Gastrocnemius medialis (tissue), 4 donors: ENCODE results near the gene VSTM2L. TPM values are rescaled to one million over a fixed set of nuclear protein-coding genes. Genes with fewer than 3 reads are reported as not detected.

Source experiments
- ATAC-seq, 2 donors: fragments of 150-250 bp; one replicate each; pipeline ENCODE4 v1.9.1; 2016
- DNase-seq, 2 donors: peaks; one replicate each; pipeline ENCODE4 v3.0.0-alpha.2; 2019
- H3K27ac ChIP-seq, 4 donors: fragments of 200-600 bp; sonication (generic); 1 replicate in 1 of 4; 2 replicates in 3 of 4; pipeline ENCODE4 v1.5.1; 2016 to 2018; ENCODE audit warnings: mild to moderate bottlenecking in 2 of 4, moderate library complexity in 1 of 4
- H3K27me3 ChIP-seq, 3 donors: fragments of 200-600 bp; sonication (generic) in 2 of 3; 1 replicate in 1 of 3; 2 replicates in 2 of 3; pipeline versions ENCODE4 v1.5.1 to v1.6.0; 2016 to 2019; ENCODE audit warnings: mild to moderate bottlenecking in 1 of 3, moderate library complexity in 1 of 3
- H3K36me3 ChIP-seq, 2 donors: fragments of 200-600 bp; sonication (generic) in 1 of 2; one replicate each; pipeline ENCODE4 v1.5.1; 2017 to 2018
- H3K4me1 ChIP-seq, 2 donors: fragments of 200-600 bp; sonication (generic) in 1 of 2; one replicate each; pipeline ENCODE4 v1.5.1; 2016 to 2017; ENCODE audit warnings: mild to moderate bottlenecking in 2 of 2
- H3K4me3 ChIP-seq, 4 donors: fragments of 200-600 bp; sonication (generic) in 3 of 4; 1 replicate in 1 of 4; 2 replicates in 3 of 4; pipeline ENCODE4 v1.5.1; 2016 to 2019; ENCODE audit warnings: mild to moderate bottlenecking in 2 of 4
- H3K9me3 ChIP-seq, 3 donors: fragments of 200-600 bp; sonication (generic) in 2 of 3; 1 replicate in 1 of 3; 2 replicates in 2 of 3; pipeline ENCODE4 v1.5.1; 2016 to 2019
- POLR2A ChIP-seq, 2 donors: fragments of 450-650 bp; IDR thresholded peaks; one replicate each; pipeline ENCODE4 v1.6.1; 2017; ENCODE audit warnings: antibody characterized with exemption in 2 of 2, mild to moderate bottlenecking in 2 of 2, moderate library complexity in 2 of 2
- in situ Hi-C, 4 donors: fragments of 200-750 bp; cut with MboI; loops; one replicate each; pipeline versions ENCODE4 v1.15.0 to v1.8.0; 2017; ENCODE audit warnings: low sequenced_read_pairs in 4 of 4
- intact Hi-C: fragments of 100-400 bp; cut with DNase I; formaldehyde crosslinking; loops from one replicate; pipeline ENCODE4 v1.15.1; 2023; ENCODE audit warnings: low total_unique reads
- total RNA-seq, 4 donors: library from RNA; depleted of rRNA; stranded (reverse); fragments of >200 nt; gene quantifications; one replicate each; pipeline versions ENCODE4 v1.1.0 to v1.2.3, GENCODE V29; 2016
- TF ChIP-seq, protein P1 (sequence below), 5 experiments: fragments of 450-650 bp in 3 of 5; fragments of 200-600 bp in 2 of 5; sonication (generic) in 2 of 5; IDR thresholded peaks in 4 of 5; conservative IDR thresholded peaks in 1 of 5; 1 replicate in 4 of 5; 2 replicates in 1 of 5; pipeline ENCODE4 v1.5.1; 2016 to 2019; ENCODE audit warnings: antibody characterized with exemption in 5 of 5, mild to moderate bottlenecking in 3 of 5, moderate library complexity in 3 of 5

The VSTM2L gene
- total RNA-seq, 4 donors from 2014 or later, result 1.6 to 2.6 (median 2.4) TPM; not detected in 1

DNA sequence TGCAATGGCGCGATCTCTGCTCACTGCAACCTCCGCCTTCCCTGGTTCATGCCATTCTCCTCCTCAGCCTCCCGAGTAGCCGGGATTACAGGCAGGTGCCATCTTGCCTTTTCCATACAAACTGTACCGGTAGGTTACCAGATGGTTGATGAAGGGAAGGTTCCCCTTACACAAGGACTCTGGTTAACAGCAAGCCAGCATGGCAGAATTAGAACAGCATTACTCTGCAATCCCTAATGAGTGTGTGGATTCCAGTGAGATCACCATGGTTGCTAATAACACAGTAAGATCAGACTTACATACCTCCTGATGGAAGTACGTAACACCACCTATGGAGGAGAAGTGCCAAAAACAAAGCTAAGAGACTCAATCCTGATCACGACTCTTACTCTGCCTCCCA is 78.6 kb downstream of the VSTM2L start:
- Histone ChIP-seq H3K27me3 (no peaks in the 10 kb centered on the region), H3K9me3 (no peaks in the 10 kb centered on the region), H3K27ac (no peak overlapping the region), H3K4me1 (peaks cover 29% of the 10 kb centered on the region in 2 donors), H3K36me3 (peaks cover 0 to 16% of the 10 kb centered on the region in 2 donors), H3K4me3 (no peak overlapping the region)
- intact Hi-C loops (no loop called here), in situ Hi-C loops (loop anchor here in 3 of 4 donors (25.0 kb wide), 3 partner anchors 194 to 794 kb away; partner anchors contain the start of genes MROH8 (in 1 of the 3) and RPN2 (in 1 of the 3))
- TF ChIP-seq, protein P1, sequence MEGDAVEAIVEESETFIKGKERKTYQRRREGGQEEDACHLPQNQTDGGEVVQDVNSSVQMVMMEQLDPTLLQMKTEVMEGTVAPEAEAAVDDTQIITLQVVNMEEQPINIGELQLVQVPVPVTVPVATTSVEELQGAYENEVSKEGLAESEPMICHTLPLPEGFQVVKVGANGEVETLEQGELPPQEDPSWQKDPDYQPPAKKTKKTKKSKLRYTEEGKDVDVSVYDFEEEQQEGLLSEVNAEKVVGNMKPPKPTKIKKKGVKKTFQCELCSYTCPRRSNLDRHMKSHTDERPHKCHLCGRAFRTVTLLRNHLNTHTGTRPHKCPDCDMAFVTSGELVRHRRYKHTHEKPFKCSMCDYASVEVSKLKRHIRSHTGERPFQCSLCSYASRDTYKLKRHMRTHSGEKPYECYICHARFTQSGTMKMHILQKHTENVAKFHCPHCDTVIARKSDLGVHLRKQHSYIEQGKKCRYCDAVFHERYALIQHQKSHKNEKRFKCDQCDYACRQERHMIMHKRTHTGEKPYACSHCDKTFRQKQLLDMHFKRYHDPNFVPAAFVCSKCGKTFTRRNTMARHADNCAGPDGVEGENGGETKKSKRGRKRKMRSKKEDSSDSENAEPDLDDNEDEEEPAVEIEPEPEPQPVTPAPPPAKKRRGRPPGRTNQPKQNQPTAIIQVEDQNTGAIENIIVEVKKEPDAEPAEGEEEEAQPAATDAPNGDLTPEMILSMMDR (IDR thresholded peaks at IDR 0.05 in 4 of 5, conservative IDR thresholded peaks at IDR 0.05 in 1 of 5), result no peak
- TF ChIP-seq POLR2A (IDR thresholded peaks at IDR 0.05), result no peak
- DNase-seq (no peak), ATAC-seq (no peak)

DNA sequence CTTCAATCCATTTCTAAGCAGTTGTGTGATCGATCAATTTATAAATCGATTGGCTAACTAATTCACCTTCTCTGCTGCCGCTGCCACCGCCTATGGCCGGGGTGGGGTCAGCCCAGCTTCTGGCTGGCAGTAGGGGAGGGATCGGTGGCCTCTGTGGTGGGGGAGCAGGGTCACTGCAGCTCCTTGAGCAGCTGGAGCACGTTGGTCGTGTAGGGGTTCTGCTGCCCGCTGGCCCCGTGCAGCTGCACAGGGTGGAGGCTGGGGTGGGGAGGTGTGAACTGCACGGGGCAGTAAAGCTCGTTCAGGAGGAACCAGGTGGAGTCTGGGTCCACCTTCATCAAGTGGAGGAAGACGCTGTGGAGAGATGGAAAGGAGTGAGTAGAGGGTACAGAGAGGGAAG is 80.4 kb downstream of the VSTM2L start:
- no peaks in the 10 kb centered on the region for H3K9me3 ChIP-seq
- H3K27ac ChIP-seq, result no peak overlapping the region
- peaks cover 0 to 16% of the 10 kb centered on the region in 2 donors for H3K36me3 ChIP-seq
- intact Hi-C loops, result no loop called here
- TF ChIP-seq, protein P1 (IDR thresholded peaks at IDR 0.05 in 4 of 5, conservative IDR thresholded peaks at IDR 0.05 in 1 of 5), result no peak
- no peak for TF ChIP-seq POLR2A (IDR thresholded peaks at IDR 0.05)
- H3K4me3 ChIP-seq, result no peak overlapping the region
- no peaks in the 10 kb centered on the region for H3K27me3 ChIP-seq
- DNase-seq (no peak), ATAC-seq (no peak)
- peaks cover 44% of the 10 kb centered on the region in 2 donors for H3K4me1 ChIP-seq
- in situ Hi-C loops, result loop anchor here in 3 of 4 donors (25.0 kb wide), 3 partner anchors 196 to 796 kb away; partner anchors contain the start of genes MROH8 (in 1 of the 3) and RPN2 (in 1 of the 3)

DNA sequence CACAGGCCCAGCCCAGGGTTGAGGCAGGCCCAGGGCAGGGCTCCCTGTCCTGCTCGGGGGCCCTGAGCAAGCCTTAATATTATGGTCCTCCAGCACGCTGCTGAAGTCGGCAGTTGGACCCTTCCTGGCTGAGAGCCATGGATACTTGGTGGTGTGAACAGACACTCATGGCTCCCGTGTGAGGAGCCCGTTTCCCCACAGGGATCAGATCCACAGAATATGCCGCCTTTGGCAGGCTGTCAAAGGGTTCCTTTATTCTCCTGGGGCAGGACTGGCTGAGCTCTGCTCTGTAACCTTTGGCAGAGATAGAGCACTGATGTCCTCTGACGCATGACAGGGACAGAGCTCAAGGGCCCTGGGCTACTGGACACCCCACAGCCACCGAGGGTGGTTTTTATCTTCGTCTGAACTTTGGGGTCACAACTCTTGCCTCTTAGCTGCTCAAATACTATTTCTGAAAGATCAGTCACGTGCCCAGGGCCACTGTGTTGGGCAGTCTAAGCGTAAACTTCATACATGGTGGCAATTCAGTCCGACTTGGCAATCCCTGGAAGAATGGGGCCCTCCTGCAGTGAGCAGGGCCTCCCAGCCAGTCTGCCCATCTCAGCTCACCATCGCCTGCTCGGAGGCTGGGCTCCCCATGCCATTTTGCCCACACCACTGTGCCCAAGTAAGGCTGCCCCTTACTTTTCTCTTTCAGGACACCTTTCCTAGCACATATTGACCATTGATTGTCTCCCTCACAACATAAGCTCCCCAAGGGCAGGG is 81.3 kb downstream of the VSTM2L start:
- Histone ChIP-seq H3K27ac (peak overlapping the region; percentile 14 to 57 (median 31)), H3K4me1 (peaks cover 53% of the 10 kb centered on the region in 2 donors), H3K36me3 (peaks cover 0 to 16% of the 10 kb centered on the region in 2 donors), H3K4me3 (no peak overlapping the region), H3K27me3 (no peaks in the 10 kb centered on the region), H3K9me3 (no peaks in the 10 kb centered on the region)
- TF ChIP-seq POLR2A (IDR thresholded peaks at IDR 0.05), result no peak
- TF ChIP-seq, protein P1 (IDR thresholded peaks at IDR 0.05 in 4 of 5, conservative IDR thresholded peaks at IDR 0.05 in 1 of 5), result no peak
- DNase-seq, result peak in 1 of 2 donors; percentile 56
- in situ Hi-C loops (loop anchor here in 3 of 4 donors (25.0 kb wide), 3 partner anchors 197 to 797 kb away; partner anchors contain the start of genes MROH8 (in 1 of the 3) and RPN2 (in 1 of the 3)), intact Hi-C loops (no loop called here)
- peak in 1 of 2 donors; percentile 16 for ATAC-seq

DNA sequence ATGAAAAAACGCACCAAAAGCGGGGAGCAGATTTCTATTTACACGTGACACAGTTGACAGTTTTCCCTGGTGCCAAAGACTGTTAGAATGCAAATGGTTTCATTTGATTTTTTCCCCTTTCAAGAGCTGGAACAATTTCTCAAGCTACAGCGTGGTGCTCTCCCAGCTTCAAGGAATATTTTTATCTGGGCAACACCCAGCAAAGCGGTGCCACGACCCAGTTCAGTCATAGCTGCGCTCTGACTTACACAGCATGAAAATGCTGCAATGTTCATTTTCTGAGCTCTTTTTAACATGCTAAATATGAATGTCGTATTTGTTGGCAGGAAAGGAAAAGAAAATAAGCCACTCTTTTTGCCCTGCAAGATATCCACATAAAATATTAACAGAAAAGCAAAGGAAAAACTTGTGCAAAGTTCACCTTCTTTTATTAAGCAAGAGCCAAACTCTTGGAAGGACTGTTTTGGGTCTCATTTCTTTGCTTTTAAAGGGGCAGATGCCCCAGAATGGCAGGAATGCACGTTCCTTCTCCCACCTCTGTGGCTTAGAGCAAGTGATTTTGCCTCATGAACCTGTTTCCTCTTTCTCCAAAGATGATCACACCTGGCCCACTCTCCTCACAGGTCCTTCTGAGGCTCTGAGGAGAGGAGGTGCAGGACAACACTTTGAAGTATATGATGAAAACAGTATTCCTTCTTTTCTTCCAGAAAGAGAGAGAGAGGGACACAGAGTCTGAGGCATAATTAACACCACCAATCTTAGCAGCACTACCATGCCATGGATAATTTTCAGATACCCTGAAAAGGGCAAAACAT is 83.3 kb downstream of the VSTM2L start:
- intact Hi-C loops, result loop anchor here (5.0 kb wide), 2 partner anchors 176 to 459 kb away; partner anchors contain the start of gene BLCAP
- in situ Hi-C loops, result loop anchor here in 3 of 4 donors (25.0 kb wide), 3 partner anchors 199 to 799 kb away; partner anchors contain the start of genes MROH8 (in 1 of the 3) and RPN2 (in 1 of the 3)
- no peak for DNase-seq
- H3K36me3 ChIP-seq, result peaks cover 0 to 10% of the 10 kb centered on the region in 2 donors
- no peak for ATAC-seq
- no peak for TF ChIP-seq POLR2A (IDR thresholded peaks at IDR 0.05)
- TF ChIP-seq, protein P1 (IDR thresholded peaks at IDR 0.05 in 4 of 5, conservative IDR thresholded peaks at IDR 0.05 in 1 of 5), result no peak
- peak overlapping the region; percentile 84 to 93 (median 90) for H3K27ac ChIP-seq
- H3K9me3 ChIP-seq, result no peaks in the 10 kb centered on the region
- no peak overlapping the region for H3K4me3 ChIP-seq
- peaks cover 73 to 74% of the 10 kb centered on the region in 2 donors for H3K4me1 ChIP-seq
- no peaks in the 10 kb centered on the region for H3K27me3 ChIP-seq
